Retinal pigment epithelial cell (primary cell): ENCODE results near the gene PADI6.

Experiments used
- DNase-seq: peaks from one replicate; pipeline ENCODE4 v3.0.0-alpha.2; 2010; ENCODE audit warnings: low read depth
- H3K4me3 ChIP-seq: 2 replicates; pipeline ENCODE4 v1.5.1; 2011; ENCODE audit warnings: mild to moderate bottlenecking, low read length, control low read depth, moderate library complexity
- CTCF ChIP-seq: conservative IDR thresholded peaks from 2 replicates; pipeline ENCODE4 v1.5.1; 2011; ENCODE audit warnings: low read depth, low read length, control low read depth, inconsistent platforms

The PADI6 gene

DNA sequence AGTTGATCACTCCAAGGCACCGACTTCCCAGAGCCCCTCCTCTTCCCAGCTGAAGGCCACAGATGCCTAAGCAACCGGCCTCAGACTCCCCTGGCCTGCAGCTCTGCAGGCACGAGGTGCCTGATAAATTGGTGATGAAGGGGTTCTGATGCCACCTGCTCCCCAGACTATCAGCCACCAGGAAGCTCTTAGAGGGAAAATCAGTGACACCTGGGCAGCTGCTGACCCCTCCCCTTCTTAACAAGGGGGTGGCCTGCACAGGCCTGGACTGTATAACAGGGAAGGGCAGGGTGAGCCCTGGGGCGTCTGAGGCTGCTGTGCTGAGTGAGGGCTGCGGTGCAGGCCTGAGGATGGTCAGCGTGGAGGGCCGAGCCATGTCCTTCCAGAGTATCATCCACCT is at the start of gene PADI6:
Gene PADI6, plus strand, starts transcription at position 301 of the 400 bp plus-strand sequence. Its CDS starts 50 bp downstream, at position 351.
- H3K4me3 ChIP-seq = no peak within 1 kb of the TSS
- DNase-seq = no peak
- TF ChIP-seq CTCF = no peak

DNA sequence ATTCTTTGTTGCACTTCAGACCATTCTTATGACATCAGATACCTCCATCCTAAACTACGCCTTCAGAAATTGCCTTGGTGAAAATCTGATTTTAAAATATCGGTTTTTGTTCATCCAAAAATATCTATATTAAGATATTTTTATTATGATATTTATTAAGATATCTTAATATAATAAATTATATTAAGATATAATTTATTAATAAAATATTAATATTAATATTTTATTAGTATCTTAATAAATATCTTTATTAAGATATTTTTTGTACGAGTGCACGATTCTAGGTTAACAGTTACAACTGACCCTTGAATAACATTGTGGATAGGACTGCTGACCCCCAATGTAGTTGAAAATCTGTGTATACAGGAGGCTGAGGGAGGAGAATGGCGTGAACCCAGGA is 43.1 kb upstream of the PADI6 start:
- no peak for TF ChIP-seq CTCF
- H3K4me3 ChIP-seq = no peak overlapping the region
- no peak for DNase-seq

GRCh38 chr1:17329610-17330009 is 42.4 kb upstream of the PADI6 start:
- no peak for DNase-seq
- no peak for TF ChIP-seq CTCF
- H3K4me3 ChIP-seq = no peak overlapping the region

- no peak for TF ChIP-seq CTCF
- no peak overlapping the region for H3K4me3 ChIP-seq
- no peak for DNase-seq
These were observed 41.1 kb upstream of the PADI6 start for GRCh38 chr1:17330856-17331255.

GRCh38 chr1:17333081-17333480 is 38.9 kb upstream of the PADI6 start:
- no peak for DNase-seq
- no peak overlapping the region for H3K4me3 ChIP-seq
- TF ChIP-seq CTCF = no peak

DNA sequence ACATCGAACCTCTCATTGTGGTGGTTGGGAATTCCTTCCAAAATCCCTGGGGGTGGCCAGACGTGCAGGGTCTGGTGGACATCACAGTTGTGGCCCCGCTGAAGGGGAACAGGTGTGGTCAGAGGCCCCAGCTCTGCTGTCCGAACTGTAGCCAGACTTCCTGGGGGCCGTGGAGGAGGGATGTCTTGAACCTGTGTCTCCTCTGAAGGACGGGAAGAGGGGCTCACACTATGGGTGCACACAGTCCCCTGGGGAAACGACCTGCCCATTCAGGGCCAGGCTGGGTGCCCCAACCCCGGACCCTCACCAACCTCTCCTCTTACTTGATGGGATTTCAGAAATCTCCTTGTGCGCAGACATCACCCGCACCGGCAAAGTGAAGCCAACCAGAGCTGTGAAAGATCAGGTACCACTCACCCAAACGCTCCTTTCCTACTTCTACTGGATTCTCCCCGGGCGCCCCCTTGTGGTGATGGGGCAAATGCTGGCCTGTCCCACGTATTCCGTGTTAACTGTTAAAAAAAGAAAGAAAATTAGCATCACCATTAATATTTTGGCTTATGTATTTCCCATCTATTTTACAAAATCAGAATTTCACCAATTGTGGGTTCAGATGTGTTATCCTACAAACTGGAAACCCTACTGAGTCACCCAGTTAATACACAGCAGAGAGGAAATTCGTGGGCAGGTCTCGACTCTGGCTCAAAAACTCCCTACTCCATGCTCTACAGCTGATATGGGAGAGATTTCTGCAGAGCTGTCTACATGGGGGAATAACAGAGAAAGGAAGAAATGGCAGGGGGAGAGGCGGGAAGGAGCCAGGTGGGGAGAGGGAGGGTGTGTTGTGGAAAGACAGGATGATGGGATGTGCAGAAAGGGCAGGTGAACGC is 35.9 kb upstream of the PADI6 start:
- peak; percentile 97 for TF ChIP-seq CTCF
- no peak overlapping the region for H3K4me3 ChIP-seq
- peak; percentile 11 for DNase-seq
